Measurements from ENCODE around the gene RAE1. TPM values are rescaled to one million over a fixed set of nuclear protein-coding genes. Genes with fewer than 3 reads are reported as not detected.

RAE1 gene
- total and polyA plus RNA-seq, 2 of the 4 experiments (the other 2 are of a cell fraction) = 32.8 to 80.5 TPM

- no peak for TF ChIP-seq ELK1 (IDR thresholded peaks at IDR 0.05; ENCODE audit: borderline replicate concordance, low read depth, low read length)
- TF ChIP-seq CHD1 (IDR thresholded peaks at IDR 0.05; ENCODE audit: low read depth, low read length) = no peak
- TF ChIP-seq USF2 (IDR thresholded peaks at IDR 0.05; ENCODE audit: low read depth, low read length) = no peak
- no peak for TF ChIP-seq CEBPB (IDR thresholded peaks at IDR 0.05; ENCODE audit: low read depth, low read length)
- no peak for TF ChIP-seq MAZ (IDR thresholded peaks at IDR 0.05; ENCODE audit: borderline replicate concordance, low read depth, low read length)
Observed at GRCh38 chr20:57335392-57335791, 15.7 kb upstream of the RAE1 start (continued).

All from IMR-90 (cell line).